ENCODE results near the gene SLC22A4.

The SLC22A4 gene

GRCh38 chr5:132271251-132272246, 22.6 kb upstream of the SLC22A4 start:
- in situ Hi-C loops (cut with HindIII; ENCODE audit: low pct_ligation_motif_present, low sequenced_read_pairs) = no loop called here
- no peak overlapping the region for H3K4me3 ChIP-seq (ENCODE audit: low read depth, low read length)
- no peak for DNase-seq
- no peaks in the 10 kb centered on the region for H3K27me3 ChIP-seq (replicated peaks)
- H3K27ac ChIP-seq = no peak overlapping the region
- no peak for TF ChIP-seq CTCF (IDR thresholded peaks at IDR 0.05; ENCODE audit: low read depth, low read length, missing control alignments)
- peaks cover 53% of the 10 kb centered on the region for H3K36me3 ChIP-seq (replicated peaks)

DNA sequence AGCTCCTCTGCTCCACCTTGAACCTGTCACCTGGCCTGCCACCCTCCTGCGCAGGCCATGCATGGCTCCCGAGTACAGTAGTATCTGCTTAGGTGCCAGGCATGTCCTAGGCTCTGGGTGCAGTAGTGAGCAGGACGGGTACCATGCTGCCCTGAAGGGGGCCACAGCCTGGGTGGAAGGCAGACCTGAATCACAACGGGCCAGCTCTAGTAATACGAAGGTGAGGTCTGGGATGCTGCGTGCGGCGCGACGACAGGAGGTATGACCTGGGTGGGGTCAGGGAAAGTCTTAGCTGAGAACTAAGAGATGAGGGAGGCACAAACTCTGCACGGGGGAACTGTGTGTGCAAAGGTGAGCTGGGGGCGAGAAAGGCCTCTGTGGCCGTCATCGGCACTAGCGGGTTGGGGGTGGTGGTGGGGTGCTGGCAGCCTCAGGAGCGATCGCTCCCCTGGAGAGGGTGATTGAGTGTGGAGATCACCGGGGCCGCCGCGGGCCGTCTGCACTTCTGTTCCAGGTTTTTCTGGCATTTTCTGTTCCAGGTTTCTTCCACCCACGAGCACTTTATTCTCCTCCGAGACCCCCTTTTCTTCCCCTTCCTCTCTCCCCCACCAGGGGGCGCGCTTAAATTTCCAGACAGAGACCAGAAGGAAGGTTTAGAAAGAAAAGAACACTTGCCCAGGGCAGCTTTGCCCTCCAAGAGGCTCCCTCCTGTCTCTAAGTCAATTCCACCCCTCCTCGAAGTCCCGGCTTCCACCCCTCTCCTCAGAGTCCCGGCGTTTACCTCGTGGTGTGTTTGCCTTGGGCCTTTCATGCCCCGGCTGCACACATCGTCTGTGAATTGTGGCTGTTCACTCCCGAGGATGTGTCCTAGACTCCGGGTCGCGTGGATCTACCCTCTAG, 21.6 kb upstream of the SLC22A4 start:
- Histone ChIP-seq H3K4me3 (ENCODE audit: low read depth, low read length) (no peak overlapping the region), H3K27ac (no peak overlapping the region), H3K36me3 (replicated peaks) (peaks cover 43% of the 10 kb centered on the region), H3K27me3 (replicated peaks) (no peaks in the 10 kb centered on the region)
- peak; percentile 38 for DNase-seq
- peak; percentile 91 for TF ChIP-seq CTCF (IDR thresholded peaks at IDR 0.05; ENCODE audit: low read depth, low read length, missing control alignments)
- in situ Hi-C loops (cut with HindIII; ENCODE audit: low pct_ligation_motif_present, low sequenced_read_pairs) = no loop called here

DNA sequence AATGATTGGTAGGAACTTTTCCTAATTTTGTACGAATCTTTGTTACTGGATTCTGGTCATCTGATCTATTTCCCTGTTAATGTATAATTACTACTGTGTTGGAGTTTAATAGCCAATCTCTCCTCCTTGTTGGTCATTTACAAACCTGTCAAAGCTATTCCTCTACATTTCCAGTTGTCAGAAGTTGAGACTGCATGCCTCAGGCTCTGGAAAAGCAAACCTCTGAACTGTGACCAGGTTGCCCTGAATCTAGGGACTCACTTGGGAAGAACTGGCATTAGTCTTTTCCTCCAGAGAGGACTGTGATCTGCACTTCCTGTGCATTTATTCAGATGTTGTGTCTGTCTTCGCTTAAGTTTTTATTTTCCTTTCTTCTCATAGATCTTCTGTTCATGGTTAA, 20.6 kb upstream of the SLC22A4 start:
- peaks cover 35% of the 10 kb centered on the region for H3K36me3 ChIP-seq (replicated peaks)
- DNase-seq = no peak

DNA sequence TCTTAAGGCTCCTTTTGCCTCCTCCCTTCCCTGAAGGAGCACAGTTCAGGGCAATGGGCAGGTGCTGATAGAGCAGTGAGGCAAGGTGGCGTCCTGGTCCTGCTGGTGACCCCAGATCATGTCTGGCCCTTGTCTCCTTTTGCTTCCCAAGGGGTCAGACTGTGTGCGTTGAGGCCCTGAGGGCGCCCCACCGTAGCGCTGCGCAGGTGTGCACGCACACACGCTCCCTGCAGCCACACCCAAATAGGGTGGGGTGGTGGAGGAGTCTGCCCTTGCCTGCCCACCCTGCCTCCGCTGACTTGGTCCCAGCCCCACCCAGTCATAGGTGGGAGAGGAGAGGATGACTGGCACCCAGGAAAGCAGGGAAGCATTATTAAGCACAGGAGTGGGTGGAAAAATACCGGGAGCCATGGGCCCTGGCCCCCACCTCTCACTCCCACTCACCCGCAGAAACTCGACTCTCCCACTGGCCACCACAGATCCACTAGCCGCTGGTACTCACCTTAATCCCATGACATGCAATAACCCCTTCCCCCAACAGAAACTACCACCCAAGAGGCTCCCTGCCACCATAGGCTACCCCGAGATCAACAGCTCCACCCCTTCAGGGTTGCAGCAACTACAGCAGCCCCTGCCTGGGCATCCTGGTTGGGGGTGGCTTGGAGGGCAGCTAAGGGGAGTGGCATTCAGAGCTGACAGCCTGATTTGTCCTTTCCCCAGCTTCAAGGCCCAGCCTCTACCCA, 20.0 kb upstream of the SLC22A4 start:
- Histone ChIP-seq H3K36me3 (replicated peaks) (peaks cover 35% of the 10 kb centered on the region), H3K4me3 (ENCODE audit: low read depth, low read length) (no peak overlapping the region), H3K27ac (no peak overlapping the region), H3K27me3 (replicated peaks) (no peaks in the 10 kb centered on the region)
- in situ Hi-C loops (cut with HindIII; ENCODE audit: low pct_ligation_motif_present, low sequenced_read_pairs) = no loop called here
- no peak for TF ChIP-seq CTCF (IDR thresholded peaks at IDR 0.05; ENCODE audit: low read depth, low read length, missing control alignments)
- DNase-seq = no peak

More for the DNA sequence above, 20.6 kb upstream of the SLC22A4 start:
- no peak for TF ChIP-seq CTCF (IDR thresholded peaks at IDR 0.05; ENCODE audit: low read depth, low read length, missing control alignments)
- in situ Hi-C loops (cut with HindIII; ENCODE audit: low pct_ligation_motif_present, low sequenced_read_pairs) = no loop called here
- no peak overlapping the region for H3K27ac ChIP-seq
- H3K4me3 ChIP-seq (ENCODE audit: low read depth, low read length) = no peak overlapping the region
- H3K27me3 ChIP-seq (replicated peaks) = no peaks in the 10 kb centered on the region

GRCh38 chr5:132275367-132276220, 18.6 kb upstream of the SLC22A4 start:
- Histone ChIP-seq H3K36me3 (replicated peaks) (peaks cover 28% of the 10 kb centered on the region), H3K27ac (no peak overlapping the region), H3K4me3 (ENCODE audit: low read depth, low read length) (no peak overlapping the region), H3K27me3 (replicated peaks) (no peaks in the 10 kb centered on the region)
- no peak for DNase-seq
- TF ChIP-seq CTCF (IDR thresholded peaks at IDR 0.05; ENCODE audit: low read depth, low read length, missing control alignments) = no peak
- in situ Hi-C loops (cut with HindIII; ENCODE audit: low pct_ligation_motif_present, low sequenced_read_pairs) = no loop called here
